Mucosa of gallbladder (tissue), 1 donor: ENCODE data around the gene METRNL. TPM values are rescaled to one million over a fixed set of nuclear protein-coding genes. Genes with fewer than 3 reads are reported as not detected.

Experiments
- DNase-seq: peaks from one replicate; pipeline ENCODE4 v3.0.0-alpha.2; 2020; ENCODE audit warnings: low spot score
- total RNA-seq: library from RNA; stranded (reverse); gene quantifications from one replicate; pipeline ENCODE4 v1.2.1, GENCODE V29; 2021
- donor health status: DM: no; HTN: no; CAD: no.

Gene METRNL
- total RNA-seq, 1 donor from 2014 or later: 45.8 TPM

- no peak for DNase-seq
These were observed 12.2 kb upstream of the METRNL start for GRCh38 chr17:83067071-83067717.

GRCh38 chr17:83067718-83068261, 11.6 kb upstream of the METRNL start:
- no peak for DNase-seq

- no peak for DNase-seq
These were observed 10.5 kb upstream of the METRNL start for GRCh38 chr17:83068641-83069570.

GRCh38 chr17:83069571-83069906, 9.9 kb upstream of the METRNL start:
- DNase-seq: no peak

- DNase-seq: no peak
These were observed 9.3 kb upstream of the METRNL start for GRCh38 chr17:83069931-83070742.

- no peak for DNase-seq
These were observed 8.5 kb upstream of the METRNL start for GRCh38 chr17:83070800-83071341.

GRCh38 chr17:83071365-83071764, 8.0 kb upstream of the METRNL start:
- no peak for DNase-seq

- DNase-seq: no peak
These were observed 7.3 kb upstream of the METRNL start for GRCh38 chr17:83071966-83072562.

GRCh38 chr17:83072600-83073358, 6.6 kb upstream of the METRNL start:
- no peak for DNase-seq

- DNase-seq: peak; percentile 70
These were observed 5.9 kb upstream of the METRNL start for GRCh38 chr17:83073389-83074063.

GRCh38 chr17:83074486-83075223, 4.8 kb upstream of the METRNL start:
- DNase-seq: no peak

- no peak for DNase-seq
These were observed 4.0 kb upstream of the METRNL start for GRCh38 chr17:83075270-83075880.

GRCh38 chr17:83076938-83077337, 2.5 kb upstream of the METRNL start:
- no peak for DNase-seq

GRCh38 chr17:83077411-83077810, 2.0 kb upstream of the METRNL start:
- DNase-seq: no peak

GRCh38 chr17:83077939-83078338, 1.5 kb upstream of the METRNL start:
- no peak for DNase-seq

GRCh38 chr17:83078378-83079351, 744 bp upstream of the METRNL start:
- DNase-seq: no peak

- DNase-seq: no peak
These were observed 563 bp downstream of the METRNL start for GRCh38 chr17:83079766-83080578.
